ENCODE data around the gene OTULIN.

OTULIN gene

DNA sequence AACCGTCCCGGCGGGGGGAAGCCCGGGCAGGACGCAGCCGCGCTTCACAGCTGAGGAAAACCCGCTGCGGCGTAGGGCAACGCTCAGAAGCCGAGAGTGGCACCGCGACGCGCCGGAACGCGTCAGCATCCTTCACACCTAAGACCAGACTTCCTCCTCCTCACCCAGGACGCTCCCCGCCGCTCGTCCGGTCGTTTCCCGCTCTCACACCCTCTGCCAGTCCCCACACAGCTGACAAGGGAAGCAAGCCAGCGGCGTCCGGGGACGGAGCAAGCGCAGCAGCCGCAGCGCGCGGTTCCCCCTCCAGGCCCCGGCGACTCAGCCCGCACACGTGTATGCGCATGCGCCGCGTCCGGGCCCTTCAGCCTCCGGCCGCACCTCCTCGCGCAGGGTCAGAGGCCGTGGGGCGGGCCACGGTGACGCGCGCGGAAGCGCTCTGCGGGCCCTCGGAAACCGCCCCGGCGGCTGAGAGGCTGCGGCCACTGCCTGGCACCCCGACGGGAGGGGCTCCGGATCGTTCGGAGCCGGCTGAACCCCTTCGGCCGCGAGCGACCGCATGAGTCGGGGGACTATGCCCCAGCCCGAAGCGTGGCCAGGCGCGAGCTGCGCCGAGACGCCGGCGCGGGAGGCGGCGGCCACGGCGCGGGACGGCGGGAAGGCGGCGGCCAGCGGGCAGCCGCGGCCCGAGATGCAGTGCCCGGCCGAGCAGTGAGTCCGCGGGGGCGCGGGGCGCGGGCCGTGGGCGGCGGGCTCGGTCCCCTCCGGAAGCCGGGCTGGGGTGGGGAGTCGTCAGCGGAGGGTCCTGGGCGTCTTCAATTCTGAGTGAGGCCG, at the start of gene OTULIN:
OTULIN (plus strand) TSS at position 449 of the 831 bp plus-strand sequence; CDS start at position 557, 108 bp downstream.
- peak; percentile 58 to 85 for DNase-seq (ENCODE audit: low read depth in 2 of 2)

GRCh38 chr5:14615365-14615764, 49.2 kb upstream of the OTULIN start:
- no peak for DNase-seq (ENCODE audit: low read depth in 2 of 2)

- no peak for DNase-seq (ENCODE audit: low read depth in 2 of 2)
These were observed 47.1 kb upstream of the OTULIN start for GRCh38 chr5:14617441-14617840.

- DNase-seq (ENCODE audit: low read depth in 2 of 2) = no peak
These were observed 37.2 kb upstream of the OTULIN start for GRCh38 chr5:14627270-14627669.

- DNase-seq (ENCODE audit: low read depth in 2 of 2) = peak; percentile 11 to 23
These were observed 36.2 kb upstream of the OTULIN start for GRCh38 chr5:14628346-14628745.

GRCh38 chr5:14630671-14631070, 33.8 kb upstream of the OTULIN start:
- DNase-seq (ENCODE audit: low read depth in 2 of 2) = no peak

GRCh38 chr5:14635656-14636055, 28.9 kb upstream of the OTULIN start:
- DNase-seq (ENCODE audit: low read depth in 2 of 2) = no peak

- DNase-seq (ENCODE audit: low read depth in 2 of 2) = no peak
These were observed 23.8 kb upstream of the OTULIN start for GRCh38 chr5:14640765-14641164.

- no peak for DNase-seq (ENCODE audit: low read depth in 2 of 2)
These were observed 19.8 kb upstream of the OTULIN start for GRCh38 chr5:14644623-14645237.

GRCh38 chr5:14650052-14650451, 14.5 kb upstream of the OTULIN start:
- no peak for DNase-seq (ENCODE audit: low read depth in 2 of 2)

- DNase-seq (ENCODE audit: low read depth in 2 of 2) = no peak
These were observed 9.3 kb upstream of the OTULIN start for GRCh38 chr5:14655146-14655741.

DNA sequence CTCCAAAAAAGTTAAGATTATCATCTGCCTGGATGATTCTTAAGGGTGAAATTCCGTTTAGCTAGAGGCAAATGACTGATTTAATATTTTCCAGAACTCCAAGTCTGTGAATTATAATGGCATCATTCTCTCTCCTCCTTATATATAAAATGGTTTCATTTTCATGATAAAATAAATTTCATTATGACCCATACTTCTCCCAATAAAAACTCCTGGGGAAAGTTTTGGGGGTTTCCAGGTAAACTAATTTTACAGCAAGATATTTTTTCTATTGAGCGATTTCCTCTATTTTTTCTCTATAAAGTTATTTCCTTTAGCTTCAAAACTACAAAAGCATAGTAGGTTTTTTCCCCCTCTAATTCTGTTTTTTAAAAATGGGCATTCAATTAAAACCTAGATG, 7.6 kb upstream of the OTULIN start:
- DNase-seq (ENCODE audit: low read depth in 2 of 2) = no peak

GRCh38 chr5:14659821-14660607, 4.5 kb upstream of the OTULIN start:
- DNase-seq (ENCODE audit: low read depth in 2 of 2) = no peak

DNA sequence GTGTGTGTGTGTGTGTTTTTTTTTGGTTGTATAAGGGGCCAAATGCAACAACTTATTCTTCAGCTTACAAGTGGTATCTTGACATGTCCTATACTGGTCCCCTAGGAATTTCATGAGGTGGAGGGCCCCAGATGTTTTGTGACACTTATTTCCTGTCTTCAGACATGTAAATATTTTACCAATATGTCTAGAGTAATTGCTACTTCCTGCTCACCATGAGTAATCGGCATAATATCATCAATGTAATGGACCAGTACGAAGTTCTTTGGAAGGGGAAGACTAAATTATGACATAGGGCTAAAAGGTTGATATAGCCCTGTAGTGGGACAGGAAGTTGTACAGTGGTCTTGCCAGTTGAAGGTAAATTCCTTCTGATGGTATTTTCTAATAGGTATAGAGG, 3.7 kb upstream of the OTULIN start:
- no peak for DNase-seq (ENCODE audit: low read depth in 2 of 2)

DNA sequence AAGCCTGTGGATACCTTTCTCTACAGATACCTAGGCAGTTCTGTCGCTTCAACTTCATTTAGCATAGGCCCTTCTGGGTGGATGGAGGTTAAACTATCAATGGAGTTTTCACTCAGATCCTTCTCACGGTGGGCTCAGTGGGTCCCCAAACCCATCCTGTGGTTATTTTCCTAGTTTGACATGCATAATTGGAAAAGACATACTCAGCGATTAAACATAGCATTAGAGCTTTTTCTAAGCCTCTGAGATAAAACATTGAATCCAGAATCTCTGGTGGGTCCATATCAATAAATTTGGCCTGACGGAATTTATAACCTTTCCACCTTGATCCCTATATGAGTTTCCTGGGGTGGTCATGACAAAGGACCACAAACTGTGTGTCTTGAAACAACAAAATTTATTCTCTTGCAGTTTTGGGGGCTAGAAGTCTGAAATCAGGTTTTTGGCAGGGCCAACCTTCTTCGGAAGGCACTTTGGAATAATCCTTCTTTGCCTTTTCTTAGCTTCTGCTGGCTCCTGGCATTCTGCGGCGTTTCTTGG, 1.7 kb upstream of the OTULIN start:
- DNase-seq (ENCODE audit: low read depth in 2 of 2) = no peak

DNA sequence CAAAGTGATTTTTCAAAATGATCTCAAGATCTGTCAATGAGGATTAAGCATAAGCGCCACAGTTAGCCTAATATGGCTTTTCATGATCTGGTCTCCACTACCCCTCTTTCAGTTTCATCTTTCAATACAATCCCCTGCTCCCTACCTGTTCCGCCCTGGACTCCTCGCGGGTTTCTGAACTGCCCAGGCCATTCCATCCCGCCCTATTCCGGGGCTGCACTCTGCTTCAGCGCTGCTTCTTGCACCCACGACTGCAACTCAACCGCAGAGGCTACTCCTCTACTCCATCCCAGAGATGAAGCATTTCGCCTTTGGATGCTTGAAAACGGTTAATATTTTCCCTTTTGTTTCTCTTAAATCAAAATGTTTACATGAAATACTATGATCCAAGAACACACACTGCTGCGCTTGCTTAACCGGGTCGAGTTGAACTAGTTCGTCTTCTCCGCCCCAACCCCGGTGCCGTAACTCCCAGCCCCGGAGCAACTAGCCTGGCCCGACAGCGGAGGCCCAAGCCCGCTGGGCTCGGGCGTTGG, 716 bp upstream of the OTULIN start:
- DNase-seq (ENCODE audit: low read depth in 2 of 2) = no peak

DNA sequence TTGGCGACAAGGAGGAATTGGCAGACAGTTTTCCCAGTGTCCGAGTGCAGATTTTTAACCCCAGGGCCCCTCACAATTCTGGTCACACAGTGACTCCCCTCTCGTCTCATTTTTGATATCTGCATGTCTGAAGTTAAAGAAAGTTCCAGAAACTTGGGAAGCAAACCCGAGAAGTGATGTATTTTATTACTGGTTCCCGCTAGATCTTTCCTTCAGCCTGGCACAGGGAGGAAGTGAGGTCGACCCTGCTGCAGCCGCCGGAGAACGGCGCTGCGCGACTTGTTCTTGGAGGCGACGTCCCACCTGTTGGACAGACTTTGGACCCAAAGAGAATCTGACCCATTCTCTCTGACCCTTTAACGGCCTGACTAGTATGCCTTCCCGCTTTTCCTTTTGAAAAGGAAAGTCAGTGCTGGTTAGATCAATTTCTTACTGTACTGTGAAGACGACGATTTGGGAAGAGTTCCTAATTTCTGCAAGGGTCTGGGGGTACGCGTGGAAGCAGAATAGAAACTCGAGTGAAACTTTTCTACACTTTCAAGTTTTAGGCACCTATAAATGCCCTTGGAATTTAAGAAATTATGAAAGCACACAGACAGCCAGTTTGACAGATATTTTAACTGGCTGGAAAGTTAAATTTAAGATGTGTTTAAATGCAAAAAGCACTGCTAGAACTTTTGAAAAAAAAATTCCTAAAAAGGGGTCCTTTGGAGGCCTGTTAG, 744 bp downstream of the OTULIN start:
- no peak for DNase-seq (ENCODE audit: low read depth in 2 of 2)

GRCh38 chr5:14665949-14666348, 1.4 kb downstream of the OTULIN start:
- peak; percentile 36 to 43 for DNase-seq (ENCODE audit: low read depth in 2 of 2)

- no peak for DNase-seq (ENCODE audit: low read depth in 2 of 2)
These were observed 1.8 kb downstream of the OTULIN start for GRCh38 chr5:14666357-14666756.

DNA sequence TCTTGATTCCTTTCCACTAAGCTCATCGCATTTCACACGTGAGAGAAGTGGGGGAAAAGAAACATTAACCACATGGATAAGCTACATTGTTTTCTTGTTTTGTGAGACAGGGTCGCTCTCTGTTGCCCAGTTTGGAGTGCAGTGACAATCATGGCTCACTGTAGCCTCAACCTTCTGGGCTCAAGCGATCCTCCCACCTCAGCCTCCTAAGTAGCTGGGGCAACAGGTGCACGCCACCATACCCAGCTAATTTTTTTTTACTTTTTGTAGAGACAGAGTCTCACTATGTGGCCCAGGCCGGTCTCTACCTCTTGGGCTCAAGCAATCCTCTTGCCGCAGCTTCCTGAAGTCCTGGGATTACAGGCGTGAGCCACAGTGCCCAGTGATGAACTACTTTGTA, 2.8 kb downstream of the OTULIN start:
- no peak for DNase-seq (ENCODE audit: low read depth in 2 of 2)

GRCh38 chr5:14667770-14668169, 3.3 kb downstream of the OTULIN start:
- DNase-seq (ENCODE audit: low read depth in 2 of 2) = no peak

Data from stimulated activated CD8-positive, alpha-beta memory T cell treated with anti-CD3 and anti-CD28 coated beads, Interleukin-7, amount 100 ng/mL, for 4 hours (primary cell).